GM21515 (cell line): ENCODE results near the gene PLEKHM3.

Experiments used
- ATAC-seq: cut with Tn5 transposase; IDR thresholded peaks from one replicate; pipeline ENCODE4 v1.9.1; 2021; ENCODE audit not compliant: unreplicated experiment

PLEKHM3 gene

DNA sequence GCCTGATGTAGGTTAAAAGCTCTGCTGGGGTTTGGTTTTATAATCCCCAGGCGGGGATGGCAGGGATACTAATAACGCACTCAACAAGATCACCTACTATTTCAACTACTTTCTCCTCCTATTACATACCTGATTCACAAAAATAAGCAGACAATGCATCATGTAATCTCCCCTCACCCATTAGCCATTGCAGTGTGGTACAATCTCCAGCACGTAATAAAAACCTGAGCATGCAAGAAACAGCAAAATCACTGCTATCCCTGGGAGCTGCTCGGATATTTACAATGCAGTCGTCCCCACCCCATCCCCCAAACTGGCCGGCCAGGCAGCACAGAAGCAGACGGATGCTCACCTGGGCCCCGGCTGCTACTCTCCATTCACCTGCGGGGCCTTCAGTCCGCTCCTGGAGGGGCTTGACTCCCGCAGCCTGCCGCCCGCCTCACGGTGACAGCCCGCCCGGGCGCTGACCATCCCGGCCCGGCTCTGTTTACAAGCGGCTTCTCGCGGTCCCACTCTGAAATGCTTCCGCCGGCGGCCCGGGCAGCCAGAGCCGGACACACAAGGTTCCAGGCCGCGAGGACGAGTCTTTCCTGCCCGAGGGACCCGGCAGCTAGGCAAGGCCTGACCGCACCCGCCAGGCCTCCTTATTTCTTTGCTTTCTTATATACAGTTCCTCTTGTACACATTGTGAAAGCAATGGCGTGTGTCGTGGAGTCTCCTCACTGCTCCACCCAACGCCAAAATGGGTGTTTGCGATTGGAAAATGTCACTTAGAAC is at the start of gene PLEKHM3:
TSS of gene PLEKHM3 (minus strand) at position 491 of the 777 bp plus-strand sequence. CDS start 23,888 bp downstream, outside the sequence.
- ATAC-seq = peak; percentile 93

DNA sequence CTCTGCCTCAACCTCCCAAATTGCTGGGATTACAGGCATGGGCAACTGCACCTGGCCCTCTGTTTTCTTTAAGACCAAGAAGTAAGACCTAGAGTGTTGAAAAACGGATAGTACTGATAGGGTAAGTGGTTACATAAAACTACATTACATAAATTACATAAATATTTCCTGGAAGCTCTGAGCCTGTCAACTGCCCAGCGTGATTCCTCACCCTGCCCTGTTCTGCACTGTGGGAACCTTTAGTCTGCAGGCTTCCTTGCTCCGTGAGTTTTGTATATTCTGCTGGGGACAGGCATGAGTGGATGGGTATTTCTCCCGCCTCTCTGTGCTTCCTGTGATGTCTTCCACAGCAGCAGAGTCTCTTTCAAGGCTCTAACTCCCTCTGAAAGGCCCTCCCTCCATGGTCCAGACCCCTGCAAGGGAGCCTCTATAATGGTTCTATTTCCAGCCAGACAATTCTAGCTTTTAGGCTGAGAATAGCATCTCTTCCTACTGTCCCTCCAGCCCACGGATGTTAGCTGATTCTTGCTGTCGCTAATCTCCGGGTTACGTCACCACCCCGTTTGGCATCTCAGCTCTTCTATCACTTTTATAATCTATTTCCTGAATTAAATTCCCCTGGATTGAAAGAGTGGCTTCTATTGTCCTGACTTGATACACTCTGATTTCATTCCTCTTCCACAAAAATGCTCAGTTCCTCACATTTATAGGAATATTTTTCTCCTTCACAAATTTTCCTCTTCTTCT is 49.5 kb upstream of the PLEKHM3 start:
- no peak for ATAC-seq

DNA sequence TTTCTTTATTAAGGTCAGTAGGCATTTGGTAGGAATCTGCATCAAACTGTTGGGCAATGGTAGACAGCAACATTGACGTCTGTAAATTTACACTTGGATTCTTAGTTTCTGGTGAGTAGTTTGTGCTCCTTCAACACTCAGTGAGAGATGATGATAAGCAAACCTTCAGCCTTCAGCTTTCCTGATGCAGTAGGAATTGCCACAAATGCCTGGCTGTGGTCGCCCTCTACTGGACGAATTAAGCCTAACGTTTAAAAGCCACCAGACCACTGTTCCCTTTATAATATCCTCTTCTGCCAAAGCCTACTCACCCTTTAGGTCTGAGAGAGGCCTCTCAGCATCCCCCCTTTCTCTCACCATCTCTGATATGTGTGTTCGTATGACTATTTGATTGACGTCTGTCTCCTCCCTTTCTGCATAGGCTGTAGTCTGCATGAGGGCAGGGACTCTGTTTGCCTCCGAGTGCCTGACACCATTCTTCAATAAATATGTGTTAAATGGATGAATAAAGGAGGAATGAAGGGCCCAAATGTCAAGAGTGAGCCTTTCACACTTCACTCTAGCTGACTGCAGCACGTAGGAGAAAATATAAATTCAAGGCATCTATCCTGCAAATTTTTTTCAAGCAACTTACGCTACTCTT is 47.0 kb upstream of the PLEKHM3 start:
- ATAC-seq = peak; percentile 84

GRCh38 chr2:208069186-208069585 is 43.9 kb upstream of the PLEKHM3 start:
- ATAC-seq = no peak

- ATAC-seq = no peak
Observed at GRCh38 chr2:208066016-208066415, 40.7 kb upstream of the PLEKHM3 start.

DNA sequence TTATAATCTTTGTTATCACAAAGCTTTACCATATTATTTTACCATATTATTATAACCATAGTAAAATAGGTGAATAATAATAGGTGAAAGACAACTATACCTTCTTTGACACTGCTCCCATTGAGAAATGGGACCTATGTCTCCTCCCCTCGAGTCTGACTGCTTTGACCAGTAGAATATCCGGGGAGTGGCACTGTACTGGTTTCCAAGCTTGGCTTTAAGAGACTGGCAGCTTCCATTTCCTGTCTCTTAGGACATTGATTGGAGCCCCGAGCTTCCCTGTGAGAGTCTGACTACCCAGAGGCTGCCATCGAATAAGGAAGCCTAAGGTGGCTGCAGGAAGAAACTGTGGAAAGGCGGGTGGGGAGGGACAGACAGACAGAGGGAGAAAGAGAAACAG is 40.1 kb upstream of the PLEKHM3 start:
- ATAC-seq = no peak

DNA sequence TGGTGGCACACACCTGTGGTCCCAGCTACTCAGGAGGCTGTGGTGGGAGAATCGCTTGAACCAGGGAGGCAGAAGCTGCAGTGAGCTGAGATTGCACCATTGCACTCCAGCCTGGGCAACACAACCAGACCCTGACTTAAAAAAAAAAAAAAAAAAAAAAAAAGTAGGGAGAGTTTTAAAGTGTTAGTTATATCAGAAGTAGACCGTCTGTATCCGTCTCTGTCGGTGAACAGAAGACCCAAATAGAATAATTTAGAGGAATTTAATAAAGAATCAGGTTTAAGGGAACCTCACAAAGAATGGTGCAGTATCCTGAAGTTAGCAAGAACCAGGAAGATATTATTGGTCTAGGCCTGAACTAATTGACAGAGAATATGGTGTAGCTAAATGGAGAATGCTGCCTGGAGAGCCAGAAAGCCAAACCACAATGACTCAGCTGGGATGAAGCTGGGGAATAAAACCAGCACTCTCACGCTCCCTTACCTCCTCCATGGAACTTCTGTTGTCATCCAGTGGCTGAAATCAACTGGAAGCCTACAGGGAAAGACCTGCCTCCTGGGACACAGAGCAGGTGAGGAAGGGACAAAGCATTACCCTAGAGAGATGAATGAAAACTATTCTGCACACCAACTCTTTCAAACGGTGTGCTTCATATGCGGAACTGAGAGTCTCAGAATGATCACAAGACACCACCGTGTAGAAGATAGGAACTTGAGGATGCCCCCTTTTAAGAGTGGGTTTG is 39.1 kb upstream of the PLEKHM3 start:
- ATAC-seq = peak; percentile 85

- no peak for ATAC-seq
Observed at GRCh38 chr2:208062961-208063360, 37.6 kb upstream of the PLEKHM3 start.

DNA sequence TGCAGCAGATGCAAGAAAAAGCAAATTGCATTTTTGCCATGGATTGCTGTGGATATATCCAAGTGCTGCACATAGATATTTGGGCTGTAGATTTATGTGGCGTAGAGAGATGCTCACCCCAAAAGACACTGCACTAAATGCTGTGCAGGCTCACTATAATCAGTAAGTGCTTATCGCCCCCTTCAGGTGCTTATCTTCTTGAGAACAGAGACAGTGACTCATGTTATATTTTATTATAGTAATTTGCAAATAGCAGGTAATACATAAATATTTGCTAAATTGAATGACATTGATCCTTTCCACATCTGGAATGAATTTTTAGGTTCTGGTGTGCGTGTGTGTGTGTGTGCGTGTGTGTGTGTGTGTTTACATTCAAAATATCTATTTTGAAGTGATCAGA is 36.8 kb upstream of the PLEKHM3 start:
- no peak for ATAC-seq

GRCh38 chr2:208057108-208057507 is 31.8 kb upstream of the PLEKHM3 start:
- ATAC-seq = no peak

GRCh38 chr2:208049441-208049840 is 24.1 kb upstream of the PLEKHM3 start:
- ATAC-seq = no peak

DNA sequence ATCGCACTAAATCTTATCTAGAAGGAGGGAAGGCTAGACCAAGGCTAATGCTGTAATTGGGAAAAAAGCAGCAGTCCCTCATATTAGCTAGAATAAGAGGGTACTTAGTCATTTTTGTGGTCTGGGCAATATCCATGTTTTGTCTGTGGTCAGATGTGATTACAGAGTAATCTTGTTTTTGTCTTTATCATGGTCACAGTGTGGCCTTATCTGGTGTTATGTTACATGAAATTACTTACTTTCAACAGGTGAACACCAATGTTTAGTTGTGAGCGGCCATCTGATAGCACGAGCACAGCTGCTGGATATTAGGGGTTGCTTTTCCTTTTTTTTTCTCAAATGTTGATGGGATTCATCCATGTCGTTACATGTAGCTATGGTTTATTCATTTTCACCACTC is 23.7 kb upstream of the PLEKHM3 start:
- no peak for ATAC-seq

DNA sequence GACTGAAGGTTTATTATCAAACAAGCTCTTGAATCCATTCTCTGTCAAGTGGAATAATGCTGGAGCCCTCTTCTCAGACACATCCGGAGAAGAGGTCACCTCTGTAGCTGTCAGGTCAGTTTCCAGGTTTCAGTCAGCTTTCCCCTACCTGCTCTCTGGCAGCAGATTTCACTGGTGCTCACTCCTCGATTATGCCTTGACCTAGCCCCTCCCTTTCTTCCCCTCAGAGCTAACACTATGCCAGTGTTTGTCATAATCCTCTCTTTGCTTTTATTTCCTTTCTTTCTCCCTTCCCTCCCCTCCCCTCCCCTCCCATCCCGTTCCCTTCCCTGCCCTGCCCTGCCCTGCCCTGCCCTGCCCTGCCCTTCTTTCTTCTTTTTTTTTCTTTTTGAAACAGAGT is 22.5 kb upstream of the PLEKHM3 start:
- ATAC-seq = no peak

GRCh38 chr2:208046686-208047085 is 21.4 kb upstream of the PLEKHM3 start:
- ATAC-seq = no peak

DNA sequence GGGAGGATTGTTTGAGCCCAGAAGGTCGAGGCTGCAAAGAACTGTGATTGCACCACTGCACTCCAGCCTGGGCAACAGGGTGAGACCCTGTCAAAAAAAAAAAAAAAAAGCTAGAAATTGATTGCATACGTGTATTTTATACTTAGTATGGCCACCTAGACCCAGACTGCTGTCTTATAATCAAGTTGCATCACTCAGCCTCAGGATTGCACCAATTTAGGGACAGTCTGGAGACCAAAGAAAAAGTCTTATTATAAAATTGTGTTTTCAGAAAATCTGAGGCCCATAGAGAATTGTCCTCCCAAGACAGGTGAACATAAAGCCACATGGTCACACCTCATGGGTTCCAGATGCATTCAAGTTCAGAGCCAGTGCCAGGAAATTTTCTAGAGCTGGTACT is 17.1 kb upstream of the PLEKHM3 start:
- no peak for ATAC-seq

DNA sequence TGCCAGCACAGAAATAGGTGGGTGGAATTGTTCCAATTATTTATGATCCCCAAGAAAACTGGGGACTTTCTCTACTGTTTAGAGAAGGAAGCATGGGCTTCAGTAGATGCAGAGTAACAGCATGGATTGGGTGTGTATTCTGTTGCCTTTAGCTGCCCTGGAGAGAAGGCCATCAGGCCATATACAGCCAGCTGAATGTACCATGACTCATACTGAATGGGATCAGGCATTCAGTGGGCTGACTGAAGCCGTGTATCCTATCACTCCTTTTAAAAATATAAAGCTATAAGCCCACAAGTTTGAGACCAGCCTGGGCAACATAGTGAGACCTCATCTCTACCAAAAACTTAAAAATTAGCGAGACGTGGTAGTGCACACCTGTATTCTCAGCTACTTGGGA is 16.7 kb upstream of the PLEKHM3 start:
- ATAC-seq = no peak

- peak; percentile 86 for ATAC-seq
Observed at GRCh38 chr2:208040199-208041171, 15.2 kb upstream of the PLEKHM3 start.

DNA sequence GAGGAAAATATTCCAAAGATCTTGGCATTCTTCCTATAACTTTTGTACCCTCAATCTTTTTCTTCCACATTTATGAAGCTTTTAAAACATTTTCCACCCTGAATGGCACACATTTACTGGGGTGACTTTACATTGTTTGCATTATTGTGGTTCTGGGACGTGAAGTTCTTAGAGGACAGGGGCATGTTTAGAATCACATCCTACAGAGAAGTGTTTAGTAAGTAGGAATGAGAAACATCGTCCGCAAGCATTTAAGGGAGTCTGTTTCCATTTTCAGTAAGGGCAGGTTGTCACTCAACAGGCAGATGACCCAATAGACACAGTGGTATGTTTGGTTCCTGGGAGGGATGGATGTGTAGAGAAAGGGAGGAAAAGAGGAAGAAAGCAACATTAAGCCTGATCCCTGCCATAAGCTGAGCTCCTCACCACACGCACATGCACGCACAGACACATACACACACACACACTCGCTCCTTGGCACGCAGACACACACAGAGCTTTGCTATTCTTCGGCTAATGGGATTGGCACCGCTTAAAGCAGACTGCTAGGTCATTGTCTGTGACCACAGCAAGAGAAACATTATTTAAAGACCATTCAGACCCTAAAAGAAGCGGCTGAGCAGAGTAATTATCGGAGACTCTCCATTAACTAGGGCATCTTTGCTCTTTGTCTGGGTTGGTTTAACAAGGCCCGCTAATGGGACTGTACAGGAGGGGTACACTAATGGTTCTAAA is 14.2 kb upstream of the PLEKHM3 start:
- no peak for ATAC-seq
